Hepatocyte (in vitro differentiated cells): ENCODE data around the gene PLCB2. TPM values are rescaled to one million over a fixed set of nuclear protein-coding genes. Genes with fewer than 3 reads are reported as not detected.

Experiments
- DNase-seq: peaks from one replicate; pipeline ENCODE4 v3.0.0-alpha.2; 2016; ENCODE audit warnings: low spot score
- H2AFZ ChIP-seq: fragments of 200-600 bp; sonication (generic); 2 replicates; pipeline ENCODE4 v1.6.0; 2016; ENCODE audit warnings: antibody characterized with exemption, mild to moderate bottlenecking
- H3K27ac ChIP-seq: fragments of 200-600 bp; sonication (generic); 2 replicates; pipeline ENCODE4 v1.5.1; 2016; ENCODE audit warnings: mild to moderate bottlenecking
- H3K27me3 ChIP-seq: fragments of 200-600 bp; sonication (generic); 2 replicates; pipeline ENCODE4 v1.6.1; 2016
- H3K36me3 ChIP-seq: fragments of 200-600 bp; sonication (generic); replicated peaks from 2 replicates; pipeline ENCODE4 v1.5.1; 2016; ENCODE audit warnings: low read depth; ENCODE audit not compliant: insufficient read depth
- H3K4me1 ChIP-seq: fragments of 200-600 bp; sonication (generic); 2 replicates; pipeline ENCODE4 v1.5.1; 2016; ENCODE audit warnings: mild to moderate bottlenecking, moderate library complexity; ENCODE audit not compliant: insufficient read depth
- H3K4me2 ChIP-seq: fragments of 200-600 bp; sonication (generic); 2 replicates; pipeline ENCODE4 v1.6.0; 2016
- H3K4me3 ChIP-seq: fragments of 200-600 bp; sonication (generic); 2 replicates; pipeline ENCODE4 v1.5.1; 2016; ENCODE audit warnings: mild to moderate bottlenecking
- H3K79me2 ChIP-seq: fragments of 200-600 bp; sonication (generic); 2 replicates; pipeline ENCODE4 v1.6.0; 2017; ENCODE audit warnings: mild to moderate bottlenecking
- H3K9me2 ChIP-seq: fragments of 200-600 bp; sonication (generic); replicated peaks from 2 replicates; pipeline ENCODE4 v1.6.0; 2017; ENCODE audit warnings: mild to moderate bottlenecking; ENCODE audit not compliant: insufficient read depth
- H3K9me3 ChIP-seq: fragments of 200-600 bp; sonication (generic); 2 replicates; pipeline ENCODE4 v1.5.1; 2016; ENCODE audit warnings: low read depth, mild to moderate bottlenecking
- H4K20me1 ChIP-seq: fragments of 200-600 bp; sonication (generic); 2 replicates; pipeline ENCODE4 v1.6.0; 2016; ENCODE audit warnings: mild to moderate bottlenecking; ENCODE audit not compliant: insufficient read depth, poor library complexity, severe bottlenecking
- CTCF ChIP-seq: fragments of 200-600 bp; sonication (generic); IDR thresholded peaks from 2 replicates; pipeline ENCODE4 v1.5.1; 2016; ENCODE audit warnings: antibody characterized with exemption, mild to moderate bottlenecking; ENCODE audit not compliant: poor library complexity
- EZH2 ChIP-seq: fragments of 200-600 bp; sonication (generic); IDR thresholded peaks from 2 replicates; pipeline ENCODE4 v1.6.1; 2016; ENCODE audit warnings: antibody characterized with exemption, mild to moderate bottlenecking, borderline replicate concordance
- EZH2phosphoT487 ChIP-seq: fragments of 200-600 bp; sonication (generic); IDR thresholded peaks from one replicate; pipeline ENCODE4 v1.6.1; 2018; ENCODE audit warnings: antibody characterized with exemption, mild to moderate bottlenecking, low read depth, moderate library complexity; ENCODE audit not compliant: unreplicated experiment, severe bottlenecking
- WGBS: methylation state at CpG from one replicate; pipeline ENCODE4 v1.1.6; 2016; ENCODE audit warnings: low lambda C conversion rate; ENCODE audit errors: missing lambda C conversion rate; 5-methylcytosine and 5-hydroxymethylcytosine counted together
- polyA plus RNA-seq: library from polyadenylated mRNA; unstranded; fragments of >200 nt; fragmentation: Nextera tagmentation; extraction: Ambion mirVana; gene quantifications from 2 replicates; pipeline ENCODE4 v1.2.1, GENCODE V29; 2016
- total RNA-seq: library from RNA; depleted of rRNA; stranded (reverse); fragments of >200 nt; gene quantifications from 2 replicates; pipeline ENCODE4 v1.2.3, GENCODE V29; 2014

The PLCB2 gene
- total and polyA plus RNA-seq, 2 experiments from 2014 or later, result 1.7 to 4.4 TPM

- peaks cover 62% of the 10 kb centered on the region for H3K27me3 ChIP-seq
- DNase-seq, result no peak
- no peaks in the 10 kb centered on the region for H3K36me3 ChIP-seq
- H3K9me3 ChIP-seq, result no peaks in the 10 kb centered on the region
- WGBS, result 33% methylated on average over 36 of the region's 43 CpGs
- no peak overlapping the region for H3K4me3 ChIP-seq
- no peaks in the 10 kb centered on the region for H3K79me2 ChIP-seq
- no peaks in the 10 kb centered on the region for H3K9me2 ChIP-seq
- TF ChIP-seq EZH2, result peak; percentile 42
- no peak for TF ChIP-seq CTCF
- peak; percentile 4 for TF ChIP-seq EZH2phosphoT487
- peak overlapping the region; percentile 96 for H3K4me2 ChIP-seq
- no peak overlapping the region for H2AFZ ChIP-seq
- H3K27ac ChIP-seq, result no peak overlapping the region
- peaks cover 36% of the 10 kb centered on the region for H3K4me1 ChIP-seq
- no peaks in the 10 kb centered on the region for H4K20me1 ChIP-seq
Measured at GRCh38 chr15:40281057-40281800, 26.5 kb downstream of the PLCB2 start.

- H3K9me2 ChIP-seq, result no peaks in the 10 kb centered on the region
- no peak for DNase-seq
- no peak overlapping the region for H3K4me3 ChIP-seq
- H3K9me3 ChIP-seq, result no peaks in the 10 kb centered on the region
- H2AFZ ChIP-seq, result no peak overlapping the region
- 21% methylated on average over 30 of the region's 30 CpGs for WGBS
- peaks cover 62% of the 10 kb centered on the region for H3K27me3 ChIP-seq
- TF ChIP-seq EZH2, result peak; percentile 53
- peak; percentile 68 for TF ChIP-seq EZH2phosphoT487
- no peak for TF ChIP-seq CTCF
- H3K27ac ChIP-seq, result no peak overlapping the region
- peaks cover 28% of the 10 kb centered on the region for H3K4me1 ChIP-seq
- no peaks in the 10 kb centered on the region for H4K20me1 ChIP-seq
- peak overlapping the region; percentile 73 for H3K4me2 ChIP-seq
- no peaks in the 10 kb centered on the region for H3K79me2 ChIP-seq
- no peaks in the 10 kb centered on the region for H3K36me3 ChIP-seq
Measured at GRCh38 chr15:40280260-40281056, 27.3 kb downstream of the PLCB2 start.

GRCh38 chr15:40279437-40280141 lies 28.1 kb downstream of the PLCB2 start:
- Histone ChIP-seq H3K27me3 (peaks cover 62% of the 10 kb centered on the region), H3K36me3 (no peaks in the 10 kb centered on the region), H2AFZ (no peak overlapping the region), H4K20me1 (no peaks in the 10 kb centered on the region), H3K27ac (no peak overlapping the region), H3K9me2 (no peaks in the 10 kb centered on the region), H3K79me2 (no peaks in the 10 kb centered on the region), H3K4me3 (no peak overlapping the region), H3K4me1 (peaks cover 21% of the 10 kb centered on the region), H3K9me3 (no peaks in the 10 kb centered on the region), H3K4me2 (peak overlapping the region; percentile 73)
- 11% methylated on average over 36 of the region's 40 CpGs for WGBS
- peak; percentile 97 for TF ChIP-seq CTCF
- TF ChIP-seq EZH2phosphoT487, result no peak
- TF ChIP-seq EZH2, result no peak
- DNase-seq, result peak; percentile 83
